Astrocyte of the spinal cord (primary cell): ENCODE measurements around the gene CTDSP2.

Experiments used
- DNase-seq: peaks from one replicate; pipeline ENCODE4 v3.0.0; 2011; ENCODE audit warnings: low read depth, low spot score
- H3K4me3 ChIP-seq: 2 replicates; pipeline ENCODE4 v1.5.1; 2011; ENCODE audit warnings: low read depth, mild to moderate bottlenecking, low read length, moderate library complexity
- CTCF ChIP-seq: IDR thresholded peaks from 2 replicates; pipeline ENCODE4 v1.5.1; 2012; ENCODE audit warnings: low read depth, mild to moderate bottlenecking, low read length, inconsistent platforms
- in situ Hi-C: cut with HindIII; loops from 2 replicates; pipeline ENCODE4 v1.10.0; 2017; ENCODE audit warnings: low sequenced_read_pairs

CTDSP2 gene

DNA sequence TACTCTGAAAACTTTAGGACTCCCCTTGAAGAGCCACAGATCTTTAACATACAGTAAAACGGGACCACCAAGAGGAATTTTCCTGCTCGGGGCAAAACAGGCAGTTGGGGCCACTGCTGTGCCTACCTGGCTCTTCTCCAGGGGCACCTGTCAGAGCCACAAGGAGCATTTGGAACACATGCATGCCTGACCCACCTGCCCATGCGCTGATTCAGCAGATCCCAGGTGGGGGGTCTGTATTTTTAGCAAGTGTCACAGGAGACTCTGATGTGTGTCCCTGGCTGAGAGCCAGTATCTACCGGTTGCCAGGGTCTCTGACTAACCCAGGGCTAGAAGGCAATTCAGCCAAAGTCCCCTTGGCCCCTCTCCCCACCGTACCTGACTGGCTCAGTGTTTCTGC lies 6.5 kb downstream of the CTDSP2 start:
- TF ChIP-seq CTCF: no peak
- no peak overlapping the region for H3K4me3 ChIP-seq
- in situ Hi-C loops: no loop called here
- DNase-seq: no peak

DNA sequence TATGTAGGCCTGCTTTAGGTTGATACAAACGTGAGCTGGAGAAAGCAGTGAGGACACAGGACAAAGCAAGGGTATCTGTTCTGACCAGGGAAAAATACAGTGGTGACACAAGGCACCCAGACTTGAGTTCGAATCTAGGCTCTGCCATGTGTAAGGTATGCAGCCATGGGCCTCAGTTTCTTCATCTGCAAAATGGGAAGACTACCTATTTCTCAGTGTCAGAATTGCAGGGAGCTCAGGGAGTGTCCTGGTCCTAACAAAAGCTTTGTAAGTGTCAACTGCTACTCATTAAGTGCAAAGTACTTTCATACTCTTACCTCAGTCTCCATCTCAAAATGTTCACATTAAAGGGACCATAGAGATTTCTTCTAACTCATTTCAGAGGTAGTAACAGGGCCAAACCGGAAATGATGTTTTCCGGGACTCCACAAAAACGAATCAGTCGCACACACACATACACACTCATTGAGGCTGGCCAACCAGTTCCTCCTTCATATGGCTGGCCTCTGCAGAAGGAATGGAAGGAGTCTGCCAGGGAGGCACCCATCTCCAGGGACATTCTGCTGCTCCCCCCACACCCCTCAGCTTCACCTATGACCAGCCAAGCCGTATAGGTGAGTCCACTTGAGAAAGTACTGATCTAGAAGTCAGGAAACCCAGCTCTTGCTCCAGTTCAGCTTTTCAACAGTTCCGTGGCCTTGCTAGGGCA lies 7.8 kb downstream of the CTDSP2 start:
- no peak for DNase-seq
- in situ Hi-C loops: no loop called here
- TF ChIP-seq CTCF: no peak
- H3K4me3 ChIP-seq: no peak overlapping the region

GRCh38 chr12:57837864-57838562 lies 8.5 kb downstream of the CTDSP2 start:
- no peak overlapping the region for H3K4me3 ChIP-seq
- no peak for TF ChIP-seq CTCF
- in situ Hi-C loops: no loop called here
- peak; percentile 65 for DNase-seq

DNA sequence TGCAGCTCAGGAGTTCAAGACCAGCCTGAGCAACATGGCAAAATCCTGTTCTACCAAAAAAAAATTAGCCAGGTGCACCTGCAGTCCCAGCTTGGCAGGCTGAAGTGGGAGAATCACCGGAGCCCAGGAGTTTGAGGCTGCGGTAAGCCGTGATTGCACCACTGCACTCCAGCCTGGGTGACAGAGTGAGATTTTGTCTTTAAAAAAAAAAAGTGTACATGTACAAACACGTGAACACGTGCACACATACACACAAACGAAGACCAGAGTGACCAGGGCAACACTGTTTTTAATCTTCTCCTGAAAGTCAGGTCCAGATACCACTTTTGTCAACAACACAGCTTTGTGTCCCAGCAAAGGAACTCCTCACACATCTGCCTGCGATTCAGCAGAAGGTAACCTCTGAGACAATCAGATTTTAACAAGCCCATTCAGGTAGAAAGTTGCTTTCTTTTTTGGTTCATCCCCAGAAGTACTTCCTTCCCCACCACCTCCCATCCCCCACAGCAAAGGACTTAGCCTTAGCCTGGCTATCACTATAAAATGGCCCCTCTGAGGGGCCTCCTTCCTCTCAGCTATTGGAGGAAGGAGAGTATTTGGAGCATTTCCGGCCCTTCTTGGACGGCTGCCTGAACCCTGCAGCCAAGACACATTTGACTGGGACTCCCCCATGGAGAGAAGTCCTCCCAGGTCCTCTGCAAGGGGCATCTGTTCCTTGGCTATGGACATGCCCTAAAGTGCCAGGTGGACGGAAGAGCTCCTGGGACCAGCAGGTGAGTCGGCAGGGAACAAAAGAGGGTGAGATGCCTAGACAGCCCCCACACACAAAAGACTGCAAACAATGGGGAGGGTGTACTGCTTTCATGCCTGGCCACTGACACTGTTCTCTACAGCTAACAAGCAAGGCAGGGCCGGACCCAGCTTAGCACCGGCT lies 9.8 kb downstream of the CTDSP2 start:
- H3K4me3 ChIP-seq: no peak overlapping the region
- TF ChIP-seq CTCF: no peak
- in situ Hi-C loops: no loop called here
- peak; percentile 86 for DNase-seq

DNA sequence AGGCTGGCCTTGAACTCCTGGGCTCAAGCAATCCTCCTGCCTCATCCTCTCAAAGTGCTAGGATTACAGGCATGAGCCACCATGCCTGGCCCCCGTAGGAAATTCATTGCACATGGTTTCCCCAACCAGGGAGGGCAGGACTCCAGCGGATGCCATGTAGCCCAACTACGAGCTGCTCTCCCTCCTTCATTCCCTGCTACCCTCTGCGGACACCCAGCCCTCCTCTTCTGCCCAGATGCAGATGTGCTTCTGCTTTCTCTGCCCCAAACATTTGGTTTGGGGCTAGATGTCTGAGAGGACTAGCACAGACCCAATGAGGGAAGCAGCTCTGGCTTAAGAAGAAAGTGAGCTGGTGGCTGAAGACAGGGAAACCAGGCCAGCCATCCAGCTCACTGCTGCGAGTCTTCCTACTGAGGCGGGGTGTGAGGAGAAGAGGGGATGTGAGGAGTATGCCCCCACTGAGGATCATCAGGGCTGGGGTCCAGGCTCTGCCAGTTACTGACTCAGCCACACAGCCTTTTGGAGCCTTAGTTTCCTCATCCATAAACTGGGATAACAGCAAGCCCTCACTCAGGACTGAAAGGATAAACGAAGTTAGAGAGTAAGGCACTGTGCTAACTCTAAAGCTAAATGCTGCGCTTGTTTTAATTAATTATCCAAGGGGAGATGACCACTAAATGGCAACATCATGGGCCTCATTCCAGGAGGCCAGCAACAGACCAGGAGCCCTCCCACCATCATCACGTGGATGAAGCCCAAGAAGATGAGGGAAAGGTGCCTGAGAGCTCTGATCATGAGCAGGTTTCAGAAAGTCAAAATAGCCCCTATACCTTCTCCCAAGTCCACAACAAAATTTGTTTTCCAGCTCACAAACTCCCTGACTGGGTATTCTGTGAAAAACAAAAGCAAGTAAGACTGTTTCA lies 10.9 kb downstream of the CTDSP2 start:
- in situ Hi-C loops: no loop called here
- TF ChIP-seq CTCF: no peak
- DNase-seq: no peak
- no peak overlapping the region for H3K4me3 ChIP-seq
